ENCODE measurements around the gene VIPR1. TPM values are rescaled to one million over a fixed set of nuclear protein-coding genes. Genes with fewer than 3 reads are reported as not detected.

Gene VIPR1
- total RNA-seq, 4 donors from 2014 or later = 6.3 to 117 (median 26.0) TPM

GRCh38 chr3:42518800-42519567 is 16.5 kb downstream of the VIPR1 start:
- Histone ChIP-seq H3K27ac (no peak overlapping the region), H3K4me3 (replicated peaks in 1 of 3) (no peak overlapping the region), H3K36me3 (no peaks in the 10 kb centered on the region), H3K4me1 (peaks cover 0 to 4% of the 10 kb centered on the region in 2 donors), H3K27me3 (no peaks in the 10 kb centered on the region), H3K9me3 (no peaks in the 10 kb centered on the region)
- TF ChIP-seq CTCF (IDR thresholded peaks at IDR 0.05) (no peak), POLR2A (IDR thresholded peaks at IDR 0.05) (no peak)
- DNase-seq = no peak
- intact Hi-C loops (cut with DNase I) = no loop called here
- 74 to 76% methylated on average over 6 of the region's 6 CpGs for WGBS, 2 donors

DNA sequence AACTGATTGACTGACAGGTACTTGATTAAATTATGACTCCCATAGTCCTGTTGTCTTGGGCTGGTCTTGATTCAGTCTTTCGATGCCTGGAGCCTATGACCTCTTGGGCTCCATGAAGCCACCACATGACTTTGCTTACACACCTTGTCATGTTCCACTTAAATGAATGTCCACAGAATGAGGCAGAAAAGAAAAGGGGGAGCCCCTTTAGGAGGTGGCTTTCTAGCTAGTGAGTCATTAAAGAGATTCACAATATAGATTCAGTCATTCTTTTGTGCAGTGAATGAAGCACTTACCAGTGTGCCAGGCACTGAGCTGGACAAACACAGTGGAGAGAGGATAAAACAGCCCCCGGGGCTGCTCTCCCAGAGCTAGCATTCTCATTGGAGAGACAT is 17.1 kb downstream of the VIPR1 start:
- Histone ChIP-seq H3K36me3 (no peaks in the 10 kb centered on the region), H3K27me3 (no peaks in the 10 kb centered on the region), H3K27ac (peak overlapping the region in 1 of 3 donors; percentile 33), H3K9me3 (no peaks in the 10 kb centered on the region), H3K4me1 (peaks cover 0 to 4% of the 10 kb centered on the region in 2 donors), H3K4me3 (replicated peaks in 1 of 3) (no peak overlapping the region)
- intact Hi-C loops (cut with DNase I) = no loop called here
- no peak for TF ChIP-seq CTCF (IDR thresholded peaks at IDR 0.05)
- no peak for TF ChIP-seq POLR2A (IDR thresholded peaks at IDR 0.05)
- DNase-seq = no peak
- 80 to 93% methylated on average over 2 of the region's 2 CpGs for WGBS, 2 donors

DNA sequence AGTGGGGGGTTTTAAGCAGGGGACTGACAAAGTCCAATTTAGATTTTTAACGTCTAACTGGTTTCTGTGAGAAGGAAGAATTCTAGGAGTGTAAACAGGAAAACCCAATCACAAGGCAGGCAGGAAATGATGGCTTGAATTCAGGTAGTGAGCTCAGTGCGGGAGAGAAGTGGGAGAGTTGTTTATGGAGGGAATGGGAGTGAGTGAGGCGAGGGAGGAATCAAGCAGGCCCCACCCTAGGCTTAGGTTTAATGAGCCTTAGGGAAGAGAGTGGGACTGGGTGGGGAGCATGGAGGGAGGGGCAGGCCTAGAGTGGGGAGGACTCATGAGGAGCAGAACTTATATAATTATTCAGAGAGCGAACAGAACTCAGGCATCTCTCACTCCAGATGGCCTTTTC is 17.9 kb downstream of the VIPR1 start:
- intact Hi-C loops (cut with DNase I) = no loop called here
- peak overlapping the region in 1 of 3 donors; percentile 33 for H3K27ac ChIP-seq
- no peaks in the 10 kb centered on the region for H3K9me3 ChIP-seq
- no peak overlapping the region for H3K4me3 ChIP-seq (replicated peaks in 1 of 3)
- no peaks in the 10 kb centered on the region for H3K27me3 ChIP-seq
- no peak for TF ChIP-seq CTCF (IDR thresholded peaks at IDR 0.05)
- no peak for TF ChIP-seq POLR2A (IDR thresholded peaks at IDR 0.05)
- H3K4me1 ChIP-seq = peaks cover 0 to 4% of the 10 kb centered on the region in 2 donors
- no peak for DNase-seq
- 67 to 73% methylated on average over 4 of the region's 4 CpGs for WGBS, 2 donors
- no peaks in the 10 kb centered on the region for H3K36me3 ChIP-seq

- no peak for TF ChIP-seq POLR2A (IDR thresholded peaks at IDR 0.05)
- no peak for TF ChIP-seq CTCF (IDR thresholded peaks at IDR 0.05)
- intact Hi-C loops (cut with DNase I) = no loop called here
Observed at GRCh38 chr3:42520906-42521305, 18.5 kb downstream of the VIPR1 start.

GRCh38 chr3:42524751-42525150 is 22.3 kb downstream of the VIPR1 start:
- no peak overlapping the region for H3K4me3 ChIP-seq (replicated peaks in 1 of 3)
- no peak for DNase-seq
- no peak overlapping the region for H3K27ac ChIP-seq
- no peaks in the 10 kb centered on the region for H3K36me3 ChIP-seq
- H3K27me3 ChIP-seq = no peaks in the 10 kb centered on the region
- no peaks in the 10 kb centered on the region for H3K9me3 ChIP-seq
- H3K4me1 ChIP-seq = no peaks in the 10 kb centered on the region
- intact Hi-C loops (cut with DNase I) = no loop called here
- WGBS, 2 donors = 95 to 100% methylated on average over 3 of the region's 3 CpGs
- TF ChIP-seq POLR2A (IDR thresholded peaks at IDR 0.05) (no peak), CTCF (IDR thresholded peaks at IDR 0.05) (no peak)

More at GRCh38 chr3:42520906-42521305, 18.5 kb downstream of the VIPR1 start:
- Histone ChIP-seq H3K36me3 (no peaks in the 10 kb centered on the region), H3K27ac (peak overlapping the region in 1 of 3 donors; percentile 33), H3K27me3 (no peaks in the 10 kb centered on the region), H3K9me3 (no peaks in the 10 kb centered on the region), H3K4me1 (peaks cover 0 to 4% of the 10 kb centered on the region in 2 donors), H3K4me3 (replicated peaks in 1 of 3) (no peak overlapping the region)
- WGBS, 2 donors = 82 to 92% methylated on average over 4 of the region's 4 CpGs
- DNase-seq = no peak

Measured in thyroid gland (tissue), 4 donors.